Measurements from ENCODE around the gene DENND1C.

- no peak for TF ChIP-seq EZH2 (IDR thresholded peaks at IDR 0.05)
- TF ChIP-seq CTCF (IDR thresholded peaks at IDR 0.05): no peak
- TF ChIP-seq EZH2phosphoT487 (IDR thresholded peaks at IDR 0.05): no peak
These were observed 728 bp upstream of the DENND1C start for GRCh38 chr19:6482343-6482686.

All from neural progenitor cell (in vitro differentiated cells).